UCSD-AML1 (cell line): ENCODE data around the gene EIF5AL1.
A peak's percentile ranks its signal among the peaks of the same experiment; 100 is the strongest.
"Not testable (repeated sequence)": the region's sequence is repeated elsewhere in the genome, so short reads cannot be mapped to it uniquely, and the experiment has no call there.

Source experiments
- DNase-seq: peaks from one replicate; lab custom pipeline; 2025; ENCODE audit not compliant: unreplicated experiment; lab: John Stamatoyannopoulos, UW

EIF5AL1 gene

DNA sequence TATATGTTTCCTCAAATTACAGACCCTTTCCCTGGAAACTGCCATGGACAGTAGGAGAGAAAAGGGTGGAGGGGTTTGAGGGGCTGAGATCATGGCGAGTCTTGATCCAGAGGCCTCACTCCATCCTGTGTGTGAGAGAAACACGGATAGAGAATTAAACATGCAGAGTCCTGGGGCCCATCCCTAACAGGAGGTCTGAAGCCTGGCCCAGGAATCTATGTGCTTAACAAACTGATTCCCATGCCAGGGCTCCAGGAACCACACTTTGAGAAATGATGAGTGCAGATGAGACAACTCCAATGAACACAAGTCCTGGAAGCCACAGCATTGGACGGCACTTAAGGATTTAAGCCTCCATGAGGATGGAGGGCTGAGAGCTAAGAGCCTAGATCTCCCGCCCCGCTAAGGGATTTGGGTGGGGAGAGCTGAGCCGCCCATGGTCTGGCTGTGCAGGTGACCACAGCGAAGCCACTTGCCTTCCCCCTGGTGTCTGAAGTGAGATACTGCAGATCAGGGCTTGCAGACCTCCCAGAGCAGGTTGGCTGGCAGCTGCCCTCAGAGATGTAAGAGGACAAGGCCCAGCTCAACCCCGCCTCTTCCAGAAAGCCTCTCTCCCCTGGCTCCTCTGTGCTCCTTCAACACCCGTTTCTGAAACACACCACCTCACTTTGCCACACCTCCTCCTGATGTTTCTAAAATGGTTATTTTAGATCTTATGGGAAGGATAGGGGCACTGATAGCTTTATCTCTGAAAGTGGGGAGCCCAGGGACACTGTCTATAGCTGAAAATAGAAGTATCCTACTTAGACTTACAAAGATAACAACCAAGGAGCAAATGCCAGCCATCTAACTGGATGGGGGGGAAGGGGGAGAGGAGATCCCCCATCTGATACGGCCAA lies 24.8 kb upstream of the EIF5AL1 start:
- peak; percentile 38 for DNase-seq

- no peak for DNase-seq
Observed at GRCh38 chr10:79488336-79488735, 24.0 kb upstream of the EIF5AL1 start.

- no peak for DNase-seq
Observed at GRCh38 chr10:79488870-79489269, 23.5 kb upstream of the EIF5AL1 start.

DNA sequence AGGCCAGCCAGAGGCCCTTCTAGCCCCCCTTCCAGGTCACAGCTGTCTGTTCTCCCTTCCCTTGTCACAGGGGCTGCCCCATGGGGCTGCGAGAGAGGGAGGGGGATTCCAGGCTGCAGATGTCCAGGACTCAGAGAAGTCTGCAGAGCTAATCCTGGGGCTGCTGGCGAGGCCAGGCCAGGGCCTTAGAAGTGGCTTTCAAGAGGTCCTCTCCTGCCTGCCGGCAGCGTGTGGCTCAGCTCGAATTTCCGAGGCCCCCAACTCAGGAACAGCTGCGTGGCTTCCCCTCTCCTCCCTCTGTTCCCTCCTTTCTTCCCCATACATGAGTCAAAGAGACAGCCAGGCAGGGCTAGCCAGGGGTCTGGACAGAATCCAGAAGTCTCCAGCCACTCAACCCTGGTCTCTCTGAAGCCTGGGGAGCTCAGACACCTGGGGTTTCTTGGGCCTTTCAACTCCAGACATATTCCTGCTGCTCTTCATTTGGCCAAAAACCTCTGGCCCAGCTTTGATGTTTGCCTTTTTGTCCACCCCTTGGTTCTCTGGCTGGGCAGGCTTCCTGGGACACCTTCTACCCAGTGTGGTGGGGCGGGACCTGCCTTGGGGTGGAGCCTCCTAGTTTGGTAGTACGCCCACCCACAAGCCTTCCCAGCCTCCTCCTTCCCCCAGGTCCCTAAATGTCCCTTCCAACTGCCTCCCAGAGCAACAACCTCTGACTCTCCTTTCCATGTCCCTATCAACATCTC lies 21.8 kb upstream of the EIF5AL1 start:
- no peak for DNase-seq

DNA sequence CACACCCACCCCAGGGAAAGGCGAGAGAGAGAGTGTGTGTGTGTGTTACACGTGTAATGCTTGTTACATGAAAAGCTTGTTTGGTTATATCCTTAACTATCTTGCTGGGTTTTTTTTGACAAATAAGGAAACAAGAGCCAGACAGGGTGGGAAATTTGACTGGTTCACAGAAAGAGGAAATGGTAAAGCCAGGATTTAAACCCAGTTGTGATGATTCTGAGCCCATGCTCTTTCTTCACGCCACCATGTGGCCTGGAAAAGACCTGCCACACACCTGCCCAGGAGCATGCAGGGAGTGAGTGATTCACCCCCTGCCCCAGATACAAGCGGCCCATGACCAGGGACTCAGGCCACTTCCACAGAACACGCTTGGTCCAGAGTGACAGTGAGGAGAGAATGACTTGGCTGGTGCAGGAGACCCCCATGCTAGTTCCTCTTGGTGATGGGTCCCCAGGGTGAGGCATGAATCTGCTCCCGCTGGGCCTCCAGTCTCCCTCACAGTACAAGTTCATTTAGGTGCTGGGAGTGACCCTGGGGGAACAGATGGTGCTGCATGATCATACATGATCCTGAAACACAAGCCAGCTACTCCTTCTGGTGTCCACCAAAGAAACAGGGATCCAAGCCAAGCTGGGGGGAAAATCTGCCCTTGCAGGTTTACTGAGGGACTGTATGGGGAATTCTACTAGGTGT lies 21.0 kb upstream of the EIF5AL1 start:
- no peak for DNase-seq

- DNase-seq: no peak
Observed at GRCh38 chr10:79492256-79492655, 20.1 kb upstream of the EIF5AL1 start.

DNA sequence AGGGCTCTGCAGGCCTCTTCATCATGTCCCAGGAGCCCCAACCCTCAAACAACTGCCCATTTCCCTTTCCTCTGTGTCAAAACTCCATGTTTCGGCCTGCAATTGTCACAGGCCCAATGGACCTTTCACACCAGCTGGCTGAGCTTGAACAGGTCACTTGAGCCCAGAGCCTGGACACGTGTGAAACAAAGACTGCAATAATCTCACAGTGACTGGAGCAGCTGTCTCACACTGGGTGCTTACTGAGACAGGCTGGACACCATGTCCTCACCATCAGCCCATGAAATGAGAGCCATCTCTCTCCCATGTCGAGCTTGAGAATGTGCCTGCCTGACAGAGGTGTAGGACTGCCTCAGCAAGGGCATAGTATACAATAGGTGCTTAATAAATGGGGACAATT lies 19.5 kb upstream of the EIF5AL1 start:
- DNase-seq: no peak

DNA sequence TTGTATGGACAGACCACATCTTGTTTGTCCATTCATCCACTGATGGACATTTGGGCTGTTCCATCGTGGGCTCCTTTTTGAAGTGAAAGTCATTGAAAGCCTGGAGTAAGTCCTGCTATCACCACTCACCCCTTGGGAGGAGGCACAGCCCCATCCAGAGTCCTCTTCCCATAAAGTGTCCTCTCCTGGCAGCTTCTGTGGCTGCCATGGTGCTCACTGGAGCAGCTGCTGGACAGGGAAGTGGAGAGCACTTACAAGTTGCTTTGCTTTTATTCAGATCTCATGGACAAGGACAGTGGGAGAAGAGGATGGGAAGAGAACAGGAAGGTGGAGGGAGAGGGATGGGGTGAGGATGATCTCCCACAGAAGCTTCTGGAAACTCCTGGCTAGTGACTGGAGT lies 18.5 kb upstream of the EIF5AL1 start:
- no peak for DNase-seq

GRCh38 chr10:79494871-79495705 lies 17.2 kb upstream of the EIF5AL1 start:
- no peak for DNase-seq

- no peak for DNase-seq
Observed at GRCh38 chr10:79495791-79496190, 16.5 kb upstream of the EIF5AL1 start.

DNA sequence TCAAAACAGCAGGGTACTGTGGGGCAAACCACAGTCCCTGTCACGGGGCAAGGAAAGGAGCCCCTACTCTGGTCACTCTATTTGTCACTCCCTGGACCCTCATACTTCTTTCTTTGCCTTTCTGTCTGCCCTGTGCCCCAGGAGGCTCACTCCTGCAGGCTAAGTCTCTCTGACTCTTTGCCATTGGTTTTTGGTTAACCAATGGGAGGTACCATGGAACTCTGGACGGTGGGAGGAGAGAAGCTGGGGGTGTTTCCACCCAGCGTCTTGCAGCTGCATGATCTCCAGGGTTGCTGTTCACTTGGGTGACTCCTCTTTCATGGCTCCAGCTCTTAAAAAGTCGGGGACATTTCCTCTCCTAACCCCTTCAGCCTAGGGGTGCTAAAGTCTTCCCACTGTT lies 15.4 kb upstream of the EIF5AL1 start:
- DNase-seq: no peak

GRCh38 chr10:79498291-79498829 lies 14.0 kb upstream of the EIF5AL1 start:
- no peak for DNase-seq

GRCh38 chr10:79502561-79503309 lies 9.6 kb upstream of the EIF5AL1 start:
- DNase-seq: no peak

DNA sequence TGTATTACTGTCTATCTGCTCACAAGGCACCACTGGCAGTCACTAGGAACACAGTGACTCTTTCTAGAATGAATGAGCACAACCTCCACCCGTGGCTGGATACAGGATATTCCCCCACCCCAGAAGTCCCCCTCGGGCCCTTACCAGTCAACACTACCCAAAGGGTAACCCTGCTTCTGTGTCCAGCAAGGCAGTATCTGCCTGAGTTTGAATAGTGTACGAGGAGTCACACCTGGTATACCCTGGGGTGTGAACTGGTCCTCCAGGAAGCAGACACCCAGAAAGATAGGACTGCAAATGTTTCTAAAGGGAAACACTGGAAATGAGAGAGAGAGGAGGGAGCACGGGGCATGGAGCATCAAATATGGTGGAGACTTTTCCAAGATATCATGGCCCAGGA lies 8.5 kb upstream of the EIF5AL1 start:
- DNase-seq: not testable (repeated sequence)

- not testable (repeated sequence) for DNase-seq
Observed at GRCh38 chr10:79504483-79504882, 7.8 kb upstream of the EIF5AL1 start.

- DNase-seq: not testable (repeated sequence)
Observed at GRCh38 chr10:79505328-79505727, 7.0 kb upstream of the EIF5AL1 start.

GRCh38 chr10:79505829-79506228 lies 6.5 kb upstream of the EIF5AL1 start:
- DNase-seq: no peak

- no peak for DNase-seq
Observed at GRCh38 chr10:79507440-79508167, 4.7 kb upstream of the EIF5AL1 start.

- not testable (repeated sequence) for DNase-seq
Observed at GRCh38 chr10:79508245-79508644, 4.1 kb upstream of the EIF5AL1 start.
